GM19025 (cell line): ENCODE results near the gene GAGE12H.
"Not testable (repeated sequence)": the region's sequence is repeated elsewhere in the genome, so short reads cannot be mapped to it uniquely, and the experiment has no call there.

Source experiments
- ATAC-seq: cut with Tn5 transposase; IDR thresholded peaks from one replicate; pipeline ENCODE4 v1.9.1; 2021; ENCODE audit warnings: mild to moderate bottlenecking, low read depth, moderate library complexity; ENCODE audit not compliant: unreplicated experiment

GAGE12H gene, protein sequence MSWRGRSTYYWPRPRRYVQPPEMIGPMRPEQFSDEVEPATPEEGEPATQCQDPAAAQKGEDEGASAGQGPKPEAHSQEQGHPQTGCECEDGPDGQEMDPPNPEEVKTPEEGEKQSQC

DNA sequence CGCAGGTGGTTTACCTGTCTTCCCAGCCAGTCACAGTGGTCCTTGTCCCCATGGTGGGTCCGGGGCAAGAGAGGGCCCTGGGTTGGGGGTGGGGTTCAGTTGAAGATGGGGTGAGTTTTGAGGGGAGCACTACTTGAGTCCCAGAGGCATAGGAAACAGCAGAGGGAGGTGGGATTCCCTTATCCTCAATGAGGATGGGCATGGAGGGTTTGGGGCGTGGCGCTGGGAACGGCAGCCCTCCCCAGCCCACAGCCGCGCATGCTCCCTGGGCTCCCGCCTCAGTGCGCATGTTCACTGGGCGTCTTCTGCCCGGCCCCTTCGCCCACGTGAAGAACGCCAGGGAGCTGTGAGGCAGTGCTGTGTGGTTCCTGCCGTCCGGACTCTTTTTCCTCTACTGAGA lies at the start of gene GAGE12H:
Gene GAGE12H (plus strand): TSS at position 301 of the 400 bp plus-strand sequence. CDS start 1,155 bp downstream, outside the sequence.
- not testable (repeated sequence) for ATAC-seq

DNA sequence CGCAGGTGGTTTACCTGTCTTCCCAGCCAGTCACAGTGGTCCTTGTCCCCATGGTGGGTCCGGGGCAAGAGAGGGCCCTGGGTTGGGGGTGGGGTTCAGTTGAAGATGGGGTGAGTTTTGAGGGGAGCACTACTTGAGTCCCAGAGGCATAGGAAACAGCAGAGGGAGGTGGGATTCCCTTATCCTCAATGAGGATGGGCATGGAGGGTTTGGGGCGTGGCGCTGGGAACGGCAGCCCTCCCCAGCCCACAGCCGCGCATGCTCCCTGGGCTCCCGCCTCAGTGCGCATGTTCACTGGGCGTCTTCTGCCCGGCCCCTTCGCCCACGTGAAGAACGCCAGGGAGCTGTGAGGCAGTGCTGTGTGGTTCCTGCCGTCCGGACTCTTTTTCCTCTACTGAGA lies 47.9 kb upstream of the GAGE12H start, which contains the start of gene GAGE12C:
Gene GAGE12C (plus strand): TSS at position 301 of the 400 bp plus-strand sequence. CDS start 1,155 bp downstream, outside the sequence.
- ATAC-seq = not testable (repeated sequence)

DNA sequence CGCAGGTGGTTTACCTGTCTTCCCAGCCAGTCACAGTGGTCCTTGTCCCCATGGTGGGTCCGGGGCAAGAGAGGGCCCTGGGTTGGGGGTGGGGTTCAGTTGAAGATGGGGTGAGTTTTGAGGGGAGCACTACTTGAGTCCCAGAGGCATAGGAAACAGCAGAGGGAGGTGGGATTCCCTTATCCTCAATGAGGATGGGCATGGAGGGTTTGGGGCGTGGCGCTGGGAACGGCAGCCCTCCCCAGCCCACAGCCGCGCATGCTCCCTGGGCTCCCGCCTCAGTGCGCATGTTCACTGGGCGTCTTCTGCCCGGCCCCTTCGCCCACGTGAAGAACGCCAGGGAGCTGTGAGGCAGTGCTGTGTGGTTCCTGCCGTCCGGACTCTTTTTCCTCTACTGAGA lies 38.3 kb upstream of the GAGE12H start, which contains the start of gene GAGE12D:
Gene GAGE12D (plus strand): TSS at position 301 of the 400 bp plus-strand sequence. CDS start 1,155 bp downstream, outside the sequence.
- ATAC-seq = not testable (repeated sequence)

DNA sequence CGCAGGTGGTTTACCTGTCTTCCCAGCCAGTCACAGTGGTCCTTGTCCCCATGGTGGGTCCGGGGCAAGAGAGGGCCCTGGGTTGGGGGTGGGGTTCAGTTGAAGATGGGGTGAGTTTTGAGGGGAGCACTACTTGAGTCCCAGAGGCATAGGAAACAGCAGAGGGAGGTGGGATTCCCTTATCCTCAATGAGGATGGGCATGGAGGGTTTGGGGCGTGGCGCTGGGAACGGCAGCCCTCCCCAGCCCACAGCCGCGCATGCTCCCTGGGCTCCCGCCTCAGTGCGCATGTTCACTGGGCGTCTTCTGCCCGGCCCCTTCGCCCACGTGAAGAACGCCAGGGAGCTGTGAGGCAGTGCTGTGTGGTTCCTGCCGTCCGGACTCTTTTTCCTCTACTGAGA lies 28.8 kb upstream of the GAGE12H start, which contains the start of gene GAGE12E:
Gene GAGE12E (plus strand): TSS at position 301 of the 400 bp plus-strand sequence. CDS start 1,155 bp downstream, outside the sequence.
- not testable (repeated sequence) for ATAC-seq

DNA sequence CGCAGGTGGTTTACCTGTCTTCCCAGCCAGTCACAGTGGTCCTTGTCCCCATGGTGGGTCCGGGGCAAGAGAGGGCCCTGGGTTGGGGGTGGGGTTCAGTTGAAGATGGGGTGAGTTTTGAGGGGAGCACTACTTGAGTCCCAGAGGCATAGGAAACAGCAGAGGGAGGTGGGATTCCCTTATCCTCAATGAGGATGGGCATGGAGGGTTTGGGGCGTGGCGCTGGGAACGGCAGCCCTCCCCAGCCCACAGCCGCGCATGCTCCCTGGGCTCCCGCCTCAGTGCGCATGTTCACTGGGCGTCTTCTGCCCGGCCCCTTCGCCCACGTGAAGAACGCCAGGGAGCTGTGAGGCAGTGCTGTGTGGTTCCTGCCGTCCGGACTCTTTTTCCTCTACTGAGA lies 19.2 kb upstream of the GAGE12H start, which contains the start of gene GAGE12F:
Gene GAGE12F (plus strand): TSS at position 301 of the 400 bp plus-strand sequence. CDS start 1,155 bp downstream, outside the sequence.
- ATAC-seq = not testable (repeated sequence)

DNA sequence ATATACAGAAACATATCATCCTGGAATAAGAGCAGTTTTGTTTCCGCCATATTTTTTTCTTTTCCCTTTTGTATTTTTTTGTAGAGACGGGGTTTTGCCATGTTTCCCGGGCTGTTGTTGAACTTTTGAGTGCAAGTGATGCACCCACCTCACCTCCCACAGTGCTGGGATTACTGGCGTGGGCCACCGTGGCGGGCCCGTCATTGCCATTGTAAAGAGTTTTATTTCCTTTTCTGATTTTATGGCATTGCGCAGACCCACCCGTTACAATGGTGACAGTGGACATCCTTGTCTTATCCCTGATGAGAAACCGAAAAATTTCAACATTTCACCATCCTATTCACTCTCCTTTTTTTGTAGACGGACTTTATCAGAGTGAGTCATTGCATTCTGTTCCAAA lies 11.0 kb upstream of the GAGE12H start:
- ATAC-seq = not testable (repeated sequence)

DNA sequence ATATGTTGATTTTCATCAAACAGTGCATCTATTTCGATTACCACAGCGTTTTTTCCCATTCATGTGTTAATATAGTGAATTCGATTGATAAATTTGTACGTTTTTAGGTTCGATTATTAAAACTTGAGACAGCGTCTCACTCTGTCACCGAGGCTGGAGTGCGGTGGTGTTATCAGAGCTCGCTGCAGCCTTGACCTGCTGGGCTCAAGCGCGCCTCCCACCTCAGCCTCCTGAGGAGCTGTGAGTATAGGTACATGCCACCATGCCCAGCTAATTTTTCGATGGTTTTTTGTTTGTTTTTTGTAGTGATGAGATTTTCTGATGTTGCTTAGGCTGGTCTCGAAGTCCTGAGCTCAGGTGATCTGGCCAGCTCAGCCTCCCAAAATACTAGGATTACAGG lies 10.6 kb upstream of the GAGE12H start:
- not testable (repeated sequence) for ATAC-seq

DNA sequence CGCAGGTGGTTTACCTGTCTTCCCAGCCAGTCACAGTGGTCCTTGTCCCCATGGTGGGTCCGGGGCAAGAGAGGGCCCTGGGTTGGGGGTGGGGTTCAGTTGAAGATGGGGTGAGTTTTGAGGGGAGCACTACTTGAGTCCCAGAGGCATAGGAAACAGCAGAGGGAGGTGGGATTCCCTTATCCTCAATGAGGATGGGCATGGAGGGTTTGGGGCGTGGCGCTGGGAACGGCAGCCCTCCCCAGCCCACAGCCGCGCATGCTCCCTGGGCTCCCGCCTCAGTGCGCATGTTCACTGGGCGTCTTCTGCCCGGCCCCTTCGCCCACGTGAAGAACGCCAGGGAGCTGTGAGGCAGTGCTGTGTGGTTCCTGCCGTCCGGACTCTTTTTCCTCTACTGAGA lies 9.6 kb upstream of the GAGE12H start, which contains the start of gene GAGE12G:
Gene GAGE12G (plus strand): TSS at position 301 of the 400 bp plus-strand sequence. CDS start 1,155 bp downstream, outside the sequence.
- ATAC-seq = not testable (repeated sequence)

DNA sequence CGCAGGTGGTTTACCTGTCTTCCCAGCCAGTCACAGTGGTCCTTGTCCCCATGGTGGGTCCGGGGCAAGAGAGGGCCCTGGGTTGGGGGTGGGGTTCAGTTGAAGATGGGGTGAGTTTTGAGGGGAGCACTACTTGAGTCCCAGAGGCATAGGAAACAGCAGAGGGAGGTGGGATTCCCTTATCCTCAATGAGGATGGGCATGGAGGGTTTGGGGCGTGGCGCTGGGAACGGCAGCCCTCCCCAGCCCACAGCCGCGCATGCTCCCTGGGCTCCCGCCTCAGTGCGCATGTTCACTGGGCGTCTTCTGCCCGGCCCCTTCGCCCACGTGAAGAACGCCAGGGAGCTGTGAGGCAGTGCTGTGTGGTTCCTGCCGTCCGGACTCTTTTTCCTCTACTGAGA lies 9.4 kb downstream of the GAGE12H start, which contains the start of gene GAGE2A:
Gene GAGE2A (plus strand): TSS at position 301 of the 400 bp plus-strand sequence. CDS start 1,155 bp downstream, outside the sequence.
- ATAC-seq = not testable (repeated sequence)

DNA sequence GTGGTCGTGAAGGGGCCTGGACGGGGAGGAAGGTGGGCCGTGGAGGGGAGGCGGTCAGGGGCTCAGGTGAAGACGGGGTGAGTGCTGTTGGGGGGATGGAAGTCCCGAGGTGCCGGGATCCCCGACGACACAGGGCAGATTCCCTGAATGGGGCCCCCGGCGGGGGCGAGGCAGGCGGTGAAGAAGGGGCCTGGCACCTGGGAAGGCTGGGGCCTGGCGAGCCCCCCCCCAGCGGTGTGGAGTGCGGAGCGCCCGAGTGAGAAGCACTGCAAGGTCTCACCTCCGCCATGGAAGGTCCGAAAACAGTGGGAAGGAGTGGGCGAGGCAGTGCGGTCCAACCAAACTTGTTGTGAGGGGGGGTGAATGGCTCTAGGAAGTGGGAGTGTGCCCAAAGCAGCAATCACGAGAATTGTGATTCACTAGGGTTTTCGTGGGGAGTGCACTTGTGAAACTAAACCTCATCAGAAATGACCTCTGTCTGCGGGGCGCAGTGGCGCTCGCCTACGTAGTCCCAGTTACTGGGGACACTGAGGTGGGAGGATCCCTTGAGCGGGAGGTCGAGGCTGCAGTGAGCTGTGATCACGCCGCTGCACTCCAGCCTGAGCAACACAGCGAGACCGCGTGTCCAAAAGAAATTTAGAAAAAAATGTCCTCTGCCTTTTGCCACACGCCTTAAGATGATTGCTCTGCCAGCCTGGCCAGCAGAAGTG lies 10.2 kb downstream of the GAGE12H start:
- not testable (repeated sequence) for ATAC-seq

DNA sequence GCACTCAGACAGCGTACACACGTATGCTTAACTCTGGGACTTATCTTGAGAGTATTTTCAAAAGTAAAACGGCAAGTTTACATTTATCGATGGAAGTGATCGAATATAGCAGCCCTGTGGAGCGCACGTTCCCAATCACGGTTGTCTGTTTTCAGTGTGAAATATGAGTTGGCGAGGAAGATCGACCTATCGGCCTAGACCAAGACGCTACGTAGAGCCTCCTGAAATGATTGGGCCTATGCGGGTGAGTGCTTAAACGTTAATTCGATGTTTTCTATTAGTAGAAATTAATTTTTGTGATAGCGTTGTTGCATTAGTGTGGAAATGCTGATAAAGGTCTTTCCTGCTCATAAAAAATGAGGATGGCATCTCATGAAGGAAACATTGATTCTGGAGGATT lies 10.7 kb downstream of the GAGE12H start:
- not testable (repeated sequence) for ATAC-seq

DNA sequence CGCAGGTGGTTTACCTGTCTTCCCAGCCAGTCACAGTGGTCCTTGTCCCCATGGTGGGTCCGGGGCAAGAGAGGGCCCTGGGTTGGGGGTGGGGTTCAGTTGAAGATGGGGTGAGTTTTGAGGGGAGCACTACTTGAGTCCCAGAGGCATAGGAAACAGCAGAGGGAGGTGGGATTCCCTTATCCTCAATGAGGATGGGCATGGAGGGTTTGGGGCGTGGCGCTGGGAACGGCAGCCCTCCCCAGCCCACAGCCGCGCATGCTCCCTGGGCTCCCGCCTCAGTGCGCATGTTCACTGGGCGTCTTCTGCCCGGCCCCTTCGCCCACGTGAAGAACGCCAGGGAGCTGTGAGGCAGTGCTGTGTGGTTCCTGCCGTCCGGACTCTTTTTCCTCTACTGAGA lies 19.0 kb downstream of the GAGE12H start, which contains the start of gene GAGE1:
Gene GAGE1 (plus strand): TSS at position 301 of the 400 bp plus-strand sequence. CDS start 1,155 bp downstream, outside the sequence.
- ATAC-seq = not testable (repeated sequence)

DNA sequence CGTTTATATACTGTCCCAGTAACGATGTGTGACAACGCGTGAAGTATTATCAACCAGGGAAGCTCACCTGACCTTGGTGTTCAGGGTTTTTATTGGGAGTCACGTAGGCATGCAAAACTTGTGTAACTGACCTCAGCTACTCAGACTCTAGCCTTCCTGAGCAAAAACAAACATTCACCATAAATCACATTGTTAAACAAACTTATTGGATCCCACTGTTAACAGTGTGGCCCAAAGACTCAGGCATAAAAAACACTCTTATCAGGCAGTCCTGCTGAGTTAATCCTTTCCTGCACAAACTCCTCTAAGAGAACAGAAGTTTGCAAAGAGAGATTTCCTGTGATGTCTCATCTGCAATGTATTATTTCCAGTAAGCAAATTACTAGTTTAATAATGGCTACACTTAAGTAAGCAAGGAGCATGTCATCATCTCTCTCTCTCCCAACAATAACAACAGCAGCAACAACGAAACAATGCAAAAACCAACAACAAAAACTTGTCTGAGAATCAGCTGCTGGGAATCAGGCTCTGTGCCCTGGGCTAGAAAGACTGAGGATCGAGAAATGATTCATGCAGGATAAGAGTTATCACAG lies 31.1 kb downstream of the GAGE12H start:
- ATAC-seq = no peak

DNA sequence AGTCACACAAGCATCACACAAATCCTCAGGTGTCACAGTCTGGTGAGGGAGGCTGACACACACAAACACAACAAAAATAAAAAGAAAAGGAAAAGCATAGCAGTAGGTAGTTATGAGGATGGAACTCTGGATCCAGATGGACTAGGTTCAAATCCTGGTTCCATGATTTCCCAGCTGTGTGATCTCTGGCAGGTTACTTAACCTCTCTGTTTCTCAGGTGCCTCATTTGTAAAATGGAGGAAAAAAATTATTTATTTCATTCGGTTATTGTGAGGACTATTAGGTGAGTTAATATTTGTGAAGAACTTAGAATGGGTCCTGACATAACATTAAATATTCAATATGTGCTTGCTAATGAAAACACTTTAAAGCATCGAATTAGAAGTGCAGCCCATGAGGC lies 38.8 kb downstream of the GAGE12H start:
- ATAC-seq = no peak

DNA sequence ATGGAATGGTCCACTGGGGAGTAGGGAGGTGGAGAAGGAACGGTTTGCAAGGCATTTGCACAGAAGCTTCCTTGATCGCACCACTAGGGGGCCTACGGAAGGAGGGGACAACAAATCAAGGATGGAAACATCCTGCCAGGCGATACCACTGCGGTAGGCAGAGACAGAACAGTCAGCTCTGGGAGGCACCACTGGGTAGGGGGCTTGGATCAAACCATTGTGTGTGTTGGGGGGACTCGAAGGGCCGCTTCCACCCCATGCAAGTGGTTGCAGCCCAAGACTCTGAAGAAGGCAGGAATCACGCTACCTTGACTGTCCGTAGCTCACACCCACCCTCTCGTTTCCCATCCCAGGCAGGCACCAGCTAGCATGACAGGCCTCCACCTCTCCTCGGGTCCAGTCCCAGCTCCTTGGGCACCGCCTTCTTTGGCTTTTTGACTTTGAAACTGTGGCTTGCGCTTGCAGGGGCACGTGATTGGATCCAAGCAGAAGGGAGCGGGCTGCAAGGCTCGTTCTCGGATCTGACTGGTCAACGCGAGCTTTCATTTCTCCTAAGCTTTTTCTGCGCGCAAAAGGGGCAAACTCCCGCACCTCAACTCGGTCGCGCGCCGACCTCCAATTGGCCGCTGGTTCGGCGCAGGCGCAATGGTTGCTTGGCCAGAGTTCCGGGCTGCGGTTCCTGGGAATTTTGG lies 47.5 kb downstream of the GAGE12H start:
- no peak for ATAC-seq
